ENCODE measurements around the gene ROS1. TPM values are rescaled to one million over a fixed set of nuclear protein-coding genes. Genes with fewer than 3 reads are reported as not detected.

ROS1 gene
- total and polyA plus RNA-seq, 10 of the 15 experiments (the other 5 are each of a cell fraction or from before 2014, with no cell fraction given) = under 0.01 to 0.07 (median 0.03) TPM; not detected in 5

DNA sequence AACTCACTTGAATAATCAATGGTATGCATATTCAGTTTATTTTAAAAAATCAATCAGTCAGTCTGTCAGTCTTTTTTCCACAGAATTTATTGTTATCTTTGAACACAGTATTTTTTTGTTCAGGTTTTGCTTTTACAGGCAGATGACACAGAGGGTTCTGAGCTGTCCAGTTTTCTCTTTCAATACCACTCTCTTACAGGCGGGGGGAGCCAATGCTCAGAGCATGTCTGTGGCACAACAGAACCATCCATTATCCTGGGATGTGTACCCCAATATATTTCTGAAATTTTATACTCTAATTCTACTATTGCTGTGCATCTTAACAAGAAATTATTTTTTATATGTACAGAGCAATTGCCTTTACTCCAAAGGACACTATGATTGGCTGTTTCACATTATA lies 21.2 kb downstream of the ROS1 start:
- H3K79me2 ChIP-seq (ENCODE audit: control insufficient read depth, insufficient read depth, low read length) = no peaks in the 10 kb centered on the region
- WGBS (ENCODE audit: insufficient coverage, insufficient replicate concordance, low lambda C conversion rate, missing lambda C conversion rate) = 0% methylated on average over 1 of the region's 1 CpG
- no TSS peak for BruUV-seq (replicated peaks)
- in situ Hi-C loops (cut with MboI) (no loop called here), intact Hi-C loops (cut with micrococcal nuclease; ENCODE audit: unreplicated experiment) (no loop called here)
- H3K27me3 ChIP-seq (replicated peaks in 1 of 2; ENCODE audit: control insufficient read depth in 2 of 2, insufficient read depth in 2 of 2, low read length in 1 of 2) = no peaks in the 10 kb centered on the region; a peak in 1 of 4 replicates
- no peak for ATAC-seq
- ChIA-PET CTCF (no interaction called here), SMC1A (ENCODE audit: uncharacterized antibody, unreplicated experiment) (no interaction called here), POLR2A (no interaction called here), RAD21 (ENCODE audit: unreplicated experiment) (no interaction called here)
- H2AFZ ChIP-seq (ENCODE audit: control insufficient read depth, low read depth, low read length) = no peak overlapping the region
- no peak overlapping the region for H3K9ac ChIP-seq (ENCODE audit: control insufficient read depth, insufficient read depth, low read length)
- H4K20me1 ChIP-seq (ENCODE audit: control insufficient read depth, insufficient read depth) = no peaks in the 10 kb centered on the region
- no peak overlapping the region for H3K4me3 ChIP-seq
- no peaks in the 10 kb centered on the region for H3K36me3 ChIP-seq (ENCODE audit: control insufficient read depth in 2 of 2, insufficient read depth in 2 of 2, low read length in 1 of 2)
- H3K4me1 ChIP-seq (ENCODE audit: control insufficient read depth, insufficient read depth, low read length) = no peaks in the 10 kb centered on the region
- no peak overlapping the region for H3K27ac ChIP-seq (ENCODE audit: control insufficient read depth, insufficient read depth)
- H3K4me2 ChIP-seq (ENCODE audit: control insufficient read depth, insufficient read depth) = no peak overlapping the region
- H3K9me3 ChIP-seq (replicated peaks; ENCODE audit: control insufficient read depth, insufficient read depth, low read length) = no peaks in the 10 kb centered on the region
- TF ChIP-seq SREBF1 (IDR thresholded peaks at IDR 0.05; ENCODE audit: low read length) (no peak), NBN (IDR thresholded peaks at IDR 0.05) (no peak)
- FAIRE-seq = no peak
- DNase-seq (ENCODE audit: low read depth, low spot score) = no peak

DNA sequence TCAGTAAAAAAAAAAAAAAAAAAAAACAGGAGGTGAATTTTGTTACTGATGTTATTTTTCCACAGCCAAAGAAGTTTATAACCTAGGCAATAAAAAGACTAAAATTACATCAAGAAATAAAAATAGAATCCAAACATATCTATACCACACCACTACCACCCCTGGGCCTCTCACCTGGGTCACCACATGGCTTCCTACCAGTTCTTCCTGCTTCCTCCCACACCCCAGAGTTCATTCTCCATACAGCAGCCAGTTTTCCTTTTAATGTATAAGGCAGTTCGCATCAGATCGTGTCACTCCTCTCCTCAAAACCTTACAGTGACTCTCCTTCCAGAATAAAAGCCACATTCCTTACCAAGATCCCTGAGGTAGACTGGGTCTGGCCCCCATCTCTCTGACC lies 23.9 kb downstream of the ROS1 start:
- no peak overlapping the region for H3K4me2 ChIP-seq (ENCODE audit: control insufficient read depth, insufficient read depth)
- no peaks in the 10 kb centered on the region for H3K4me1 ChIP-seq (ENCODE audit: control insufficient read depth, insufficient read depth, low read length)
- no peaks in the 10 kb centered on the region for H3K9me3 ChIP-seq (replicated peaks; ENCODE audit: control insufficient read depth, insufficient read depth, low read length)
- no peak overlapping the region for H3K4me3 ChIP-seq
- intact Hi-C loops (cut with micrococcal nuclease; ENCODE audit: unreplicated experiment) = no loop called here
- no peak for DNase-seq (ENCODE audit: low read depth, low spot score)
- no TSS peak for BruUV-seq (replicated peaks)
- ChIA-PET RAD21 (ENCODE audit: unreplicated experiment) (no interaction called here), SMC1A (ENCODE audit: uncharacterized antibody, unreplicated experiment) (no interaction called here), CTCF (no interaction called here), POLR2A (no interaction called here)
- FAIRE-seq = no peak
- no peak overlapping the region for H3K27ac ChIP-seq (ENCODE audit: control insufficient read depth, insufficient read depth)
- no peak overlapping the region for H3K9ac ChIP-seq (ENCODE audit: control insufficient read depth, insufficient read depth, low read length)
- H3K36me3 ChIP-seq (ENCODE audit: control insufficient read depth in 2 of 2, insufficient read depth in 2 of 2, low read length in 1 of 2) = no peaks in the 10 kb centered on the region
- no peaks in the 10 kb centered on the region for H3K79me2 ChIP-seq (ENCODE audit: control insufficient read depth, insufficient read depth, low read length)
- in situ Hi-C loops (cut with MboI) = no loop called here
- H2AFZ ChIP-seq (ENCODE audit: control insufficient read depth, low read depth, low read length) = no peak overlapping the region
- TF ChIP-seq, protein P1, sequence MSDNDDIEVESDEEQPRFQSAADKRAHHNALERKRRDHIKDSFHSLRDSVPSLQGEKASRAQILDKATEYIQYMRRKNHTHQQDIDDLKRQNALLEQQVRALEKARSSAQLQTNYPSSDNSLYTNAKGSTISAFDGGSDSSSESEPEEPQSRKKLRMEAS (IDR thresholded peaks at IDR 0.05; ENCODE audit: low read depth, low read length) = no peak
- TF ChIP-seq SREBF1 (IDR thresholded peaks at IDR 0.05; ENCODE audit: low read length) = no peak
- no peak for TF ChIP-seq RAD51 (IDR thresholded peaks at IDR 0.05)
- TF ChIP-seq FOS (IDR thresholded peaks at IDR 0.05; ENCODE audit: borderline replicate concordance, extremely low read depth, insufficient read length) = no peak
- TF ChIP-seq, protein P2, sequence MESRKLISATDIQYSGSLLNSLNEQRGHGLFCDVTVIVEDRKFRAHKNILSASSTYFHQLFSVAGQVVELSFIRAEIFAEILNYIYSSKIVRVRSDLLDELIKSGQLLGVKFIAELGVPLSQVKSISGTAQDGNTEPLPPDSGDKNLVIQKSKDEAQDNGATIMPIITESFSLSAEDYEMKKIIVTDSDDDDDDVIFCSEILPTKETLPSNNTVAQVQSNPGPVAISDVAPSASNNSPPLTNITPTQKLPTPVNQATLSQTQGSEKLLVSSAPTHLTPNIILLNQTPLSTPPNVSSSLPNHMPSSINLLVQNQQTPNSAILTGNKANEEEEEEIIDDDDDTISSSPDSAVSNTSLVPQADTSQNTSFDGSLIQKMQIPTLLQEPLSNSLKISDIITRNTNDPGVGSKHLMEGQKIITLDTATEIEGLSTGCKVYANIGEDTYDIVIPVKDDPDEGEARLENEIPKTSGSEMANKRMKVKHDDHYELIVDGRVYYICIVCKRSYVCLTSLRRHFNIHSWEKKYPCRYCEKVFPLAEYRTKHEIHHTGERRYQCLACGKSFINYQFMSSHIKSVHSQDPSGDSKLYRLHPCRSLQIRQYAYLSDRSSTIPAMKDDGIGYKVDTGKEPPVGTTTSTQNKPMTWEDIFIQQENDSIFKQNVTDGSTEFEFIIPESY (IDR thresholded peaks at IDR 0.05) = no peak
- TF ChIP-seq KAT2A (conservative IDR thresholded peaks at IDR 0.05; ENCODE audit: control insufficient read depth, low read depth, low read length) = no peak
- no peak for TF ChIP-seq ZNF384 (IDR thresholded peaks at IDR 0.05; ENCODE audit: borderline replicate concordance, low read depth, low read length)
- TF ChIP-seq ZZZ3 (IDR thresholded peaks at IDR 0.05; ENCODE audit: control insufficient read depth, insufficient read length, low read depth) = no peak
- no peak for TF ChIP-seq TARDBP (IDR thresholded peaks at IDR 0.05; ENCODE audit: borderline replicate concordance)
- no peak for TF ChIP-seq SMC3 (IDR thresholded peaks at IDR 0.05; ENCODE audit: borderline replicate concordance, low read length)
- ATAC-seq = no peak
- no peaks in the 10 kb centered on the region; a peak in 1 of 4 replicates for H3K27me3 ChIP-seq (replicated peaks in 1 of 2; ENCODE audit: control insufficient read depth in 2 of 2, insufficient read depth in 2 of 2, low read length in 1 of 2)
- no peaks in the 10 kb centered on the region for H4K20me1 ChIP-seq (ENCODE audit: control insufficient read depth, insufficient read depth)
- 53% methylated on average over 2 of the region's 2 CpGs for WGBS (ENCODE audit: insufficient coverage, insufficient replicate concordance, low lambda C conversion rate, missing lambda C conversion rate)

Measured in GM12878 (cell line).